ENCODE data around the gene MLLT10.
A peak's percentile ranks its signal among the peaks of the same experiment; 100 is the strongest.

Gene MLLT10

DNA sequence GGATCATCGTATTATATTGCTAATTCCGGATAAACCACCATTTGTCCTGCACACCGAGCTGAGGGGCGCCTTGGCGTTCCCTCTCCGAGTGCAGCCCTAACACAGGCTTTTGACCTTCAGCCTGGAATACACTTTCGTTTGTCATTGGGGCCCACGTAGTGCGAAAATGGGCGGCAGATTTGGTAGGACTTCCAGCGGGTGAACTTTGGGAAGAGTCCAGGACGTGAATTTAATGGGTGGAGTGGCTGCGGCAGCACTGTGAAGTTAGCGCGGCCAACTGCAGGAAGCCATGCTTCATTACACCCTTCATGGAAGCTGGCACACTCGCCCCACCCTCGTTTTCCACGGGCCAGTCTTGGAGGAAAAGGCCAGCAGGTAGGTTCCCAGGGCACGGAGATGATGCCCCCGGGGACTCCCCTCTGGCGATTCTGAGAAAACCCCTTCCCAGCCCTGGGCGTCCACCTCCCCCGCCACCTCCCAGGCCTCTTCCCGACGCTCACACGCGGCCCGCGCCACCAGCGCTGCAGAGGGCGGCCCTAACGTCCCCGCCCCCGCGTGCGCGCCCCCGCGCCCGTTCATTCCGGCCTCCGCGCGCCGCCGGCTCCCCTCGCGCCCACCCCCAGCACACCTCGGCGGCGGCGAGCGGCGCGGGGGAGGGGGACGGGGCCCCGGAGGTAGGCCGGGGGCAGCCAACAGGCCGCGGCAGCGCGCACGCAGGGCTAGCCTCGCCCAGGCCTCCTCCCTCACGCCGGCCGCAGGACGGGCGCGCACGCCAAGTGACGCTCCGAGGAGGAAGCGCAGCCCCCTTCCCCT lies at the start of gene MLLT10:
Gene MLLT10, plus strand, starts transcription at position 766 of the 813 bp plus-strand sequence. CDS start 413 bp downstream, outside the sequence.
- DNase-seq (ENCODE audit: low read depth in 1 of 2, low spot score in 1 of 2): peak; percentile 85 to 89

GRCh38 chr10:21487416-21488180 lies 46.4 kb upstream of the MLLT10 start:
- DNase-seq (ENCODE audit: low read depth in 1 of 2, low spot score in 1 of 2): no peak

- DNase-seq (ENCODE audit: low read depth in 1 of 2, low spot score in 1 of 2): no peak
Measured at GRCh38 chr10:21488246-21488956, 45.6 kb upstream of the MLLT10 start.

GRCh38 chr10:21488957-21489446 lies 45.0 kb upstream of the MLLT10 start:
- DNase-seq (ENCODE audit: low read depth in 1 of 2, low spot score in 1 of 2): no peak

DNA sequence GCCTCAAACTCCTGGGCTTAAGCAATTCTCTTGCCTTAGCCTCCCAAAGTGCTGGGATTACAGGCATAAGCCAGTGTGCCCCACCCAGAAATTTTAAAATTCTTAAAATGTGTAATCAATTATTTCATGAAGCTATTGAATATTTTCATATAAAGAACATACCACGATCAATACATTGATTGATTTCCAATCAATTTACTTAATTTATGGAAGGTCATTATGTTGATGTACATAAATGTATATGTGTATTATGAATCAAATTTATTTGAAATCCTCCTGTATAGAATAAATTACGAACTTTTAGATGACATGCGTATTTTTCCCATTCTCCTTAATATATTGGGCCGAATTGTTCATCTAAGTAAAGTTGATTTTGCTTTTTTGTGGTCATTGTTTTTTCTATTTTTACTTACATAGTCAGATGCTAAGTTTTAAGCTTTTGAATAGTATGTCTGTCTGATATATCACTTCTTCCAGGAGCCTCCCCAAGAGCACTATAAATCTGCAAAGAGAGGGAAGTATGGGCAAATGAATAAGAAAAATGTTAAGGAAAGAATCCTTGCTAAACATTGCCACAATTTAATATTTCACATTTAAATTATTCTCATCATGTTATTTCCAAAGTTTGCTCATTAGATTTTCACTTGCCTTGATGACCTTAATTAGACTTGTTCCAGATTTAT lies 43.9 kb upstream of the MLLT10 start:
- no peak for DNase-seq (ENCODE audit: low read depth in 1 of 2, low spot score in 1 of 2)

DNA sequence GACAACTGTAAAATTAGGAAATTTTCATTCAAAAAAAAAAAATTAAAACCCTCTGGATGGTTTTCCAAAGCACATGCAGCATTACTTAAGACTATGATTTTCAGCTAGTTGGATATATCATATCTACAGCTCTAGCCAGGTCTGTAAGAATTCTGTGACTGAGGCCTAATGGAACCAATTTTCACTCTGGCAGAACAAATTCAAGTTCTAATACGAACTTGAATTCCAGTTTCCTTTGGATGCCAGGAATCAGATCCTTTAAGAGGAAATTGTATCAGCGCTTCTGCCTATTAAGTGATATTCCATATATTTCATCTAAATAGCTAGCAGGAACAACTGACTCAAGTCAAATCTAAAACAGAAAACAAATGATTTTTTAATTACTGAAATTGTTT lies 43.3 kb upstream of the MLLT10 start:
- DNase-seq (ENCODE audit: low read depth in 1 of 2, low spot score in 1 of 2): no peak

DNA sequence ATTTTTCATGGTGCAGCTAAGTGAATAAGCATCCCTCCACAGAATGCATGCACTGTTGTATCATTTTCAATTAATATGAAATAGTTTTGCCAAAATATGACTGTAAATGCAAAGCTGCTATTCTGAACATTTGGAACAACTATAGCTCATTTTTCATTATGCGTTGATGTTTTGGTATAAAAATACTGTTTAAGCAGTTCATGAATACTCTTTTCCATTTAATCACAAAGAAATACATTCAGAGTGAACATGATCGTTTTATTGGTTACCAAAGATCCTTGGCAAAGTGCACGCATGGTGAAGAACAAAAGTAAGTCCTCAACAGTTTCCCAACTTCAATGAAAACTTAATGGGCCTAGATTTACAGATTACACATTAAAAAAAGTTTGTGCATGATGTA lies 41.6 kb upstream of the MLLT10 start:
- DNase-seq (ENCODE audit: low read depth in 1 of 2, low spot score in 1 of 2): no peak

DNA sequence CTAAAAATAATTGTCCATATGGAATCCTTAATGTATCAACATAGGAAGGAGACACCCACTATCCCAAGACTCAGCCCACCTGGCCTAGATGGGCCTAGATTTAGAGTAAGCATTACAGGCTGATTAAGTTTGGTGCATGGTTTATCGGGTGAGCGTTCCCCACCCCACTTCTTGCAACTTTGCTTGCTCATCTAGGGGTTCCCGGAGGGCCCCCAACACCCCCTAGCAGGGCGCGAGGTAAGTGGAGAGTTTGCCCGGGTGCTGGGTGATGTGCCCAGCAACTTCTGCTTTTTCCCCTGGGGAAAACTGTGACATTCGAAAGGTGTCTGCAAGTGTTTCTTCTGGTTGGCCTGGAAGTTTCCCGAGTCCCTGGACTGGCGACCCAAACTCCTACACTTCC lies 40.2 kb upstream of the MLLT10 start:
- DNase-seq (ENCODE audit: low read depth in 1 of 2, low spot score in 1 of 2): no peak

DNA sequence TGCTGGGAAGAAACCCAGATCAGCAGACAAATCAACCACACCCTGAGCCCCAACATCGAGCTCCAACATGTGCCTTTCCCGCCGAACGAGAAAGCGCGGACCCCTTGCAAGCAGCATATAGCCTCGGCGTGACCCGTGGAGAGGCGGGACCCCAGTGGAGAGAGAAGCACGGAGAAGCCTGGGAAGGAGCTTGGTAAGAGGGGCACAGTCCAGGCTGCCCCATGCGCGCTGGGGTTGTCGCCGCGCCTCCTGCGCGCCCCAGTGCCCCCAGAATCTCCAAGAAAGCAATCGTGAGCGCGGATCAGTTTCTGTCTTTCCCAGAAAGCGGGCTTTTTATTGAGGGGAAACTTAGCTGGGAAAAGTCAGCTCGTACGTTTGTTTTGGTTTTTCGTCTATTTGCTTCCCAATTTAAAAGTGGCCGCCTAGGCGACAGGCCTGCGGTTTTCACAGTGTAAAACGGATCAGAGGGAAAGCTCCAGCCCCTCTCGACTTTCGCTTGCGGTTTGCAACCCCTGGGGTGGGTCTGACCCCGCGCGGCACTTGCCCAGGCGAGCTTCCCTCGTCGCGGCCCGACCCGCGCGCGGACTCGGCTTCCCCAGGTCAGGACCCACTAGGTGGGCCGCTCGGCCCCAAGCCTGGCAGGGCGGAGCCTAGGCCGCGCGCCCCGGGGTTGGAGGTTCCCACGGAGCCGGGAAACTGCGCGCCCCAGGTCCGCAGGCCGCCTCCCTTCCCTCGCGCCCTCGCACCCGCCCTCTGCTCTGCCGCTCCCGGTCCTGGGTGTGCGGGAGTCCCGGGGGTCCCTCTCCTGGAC lies 39.6 kb upstream of the MLLT10 start:
- DNase-seq (ENCODE audit: low read depth in 1 of 2, low spot score in 1 of 2): no peak

GRCh38 chr10:21495002-21495751 lies 38.9 kb upstream of the MLLT10 start:
- no peak for DNase-seq (ENCODE audit: low read depth in 1 of 2, low spot score in 1 of 2)

DNA sequence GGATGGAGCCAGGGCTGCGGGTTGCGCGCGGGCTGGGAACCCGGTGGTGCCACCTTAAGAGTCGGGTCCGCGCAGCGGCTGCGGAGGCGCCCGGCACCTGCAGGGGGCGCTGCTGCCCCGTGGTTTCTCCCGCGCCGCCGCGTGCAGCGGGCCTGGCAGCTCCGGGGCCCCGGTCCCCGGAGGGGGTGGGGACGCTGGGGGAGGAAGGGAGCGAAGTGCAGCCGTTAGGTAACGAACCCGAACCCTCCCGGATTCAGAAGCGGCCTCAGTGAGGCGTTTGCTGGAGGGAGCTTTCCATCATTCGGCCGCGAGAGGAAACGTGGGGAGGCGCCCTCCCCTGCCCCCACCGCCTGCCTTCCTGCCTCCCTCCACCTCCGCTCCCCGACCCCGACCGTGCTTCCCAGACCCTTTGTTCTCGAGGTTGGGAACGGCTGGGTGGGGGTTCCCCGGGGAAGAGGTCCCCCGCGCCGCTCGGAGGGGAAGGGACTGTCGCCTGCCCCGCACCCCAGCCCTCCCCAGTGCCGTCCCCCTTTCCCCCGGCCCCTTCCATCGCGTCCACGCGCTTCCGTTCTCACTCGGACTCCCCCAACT lies 38.2 kb upstream of the MLLT10 start:
- DNase-seq (ENCODE audit: low read depth in 1 of 2, low spot score in 1 of 2): peak; percentile 79 to 88

- DNase-seq (ENCODE audit: low read depth in 1 of 2, low spot score in 1 of 2): peak; percentile 18 to 42
Measured at GRCh38 chr10:21496343-21497176, 37.5 kb upstream of the MLLT10 start.

DNA sequence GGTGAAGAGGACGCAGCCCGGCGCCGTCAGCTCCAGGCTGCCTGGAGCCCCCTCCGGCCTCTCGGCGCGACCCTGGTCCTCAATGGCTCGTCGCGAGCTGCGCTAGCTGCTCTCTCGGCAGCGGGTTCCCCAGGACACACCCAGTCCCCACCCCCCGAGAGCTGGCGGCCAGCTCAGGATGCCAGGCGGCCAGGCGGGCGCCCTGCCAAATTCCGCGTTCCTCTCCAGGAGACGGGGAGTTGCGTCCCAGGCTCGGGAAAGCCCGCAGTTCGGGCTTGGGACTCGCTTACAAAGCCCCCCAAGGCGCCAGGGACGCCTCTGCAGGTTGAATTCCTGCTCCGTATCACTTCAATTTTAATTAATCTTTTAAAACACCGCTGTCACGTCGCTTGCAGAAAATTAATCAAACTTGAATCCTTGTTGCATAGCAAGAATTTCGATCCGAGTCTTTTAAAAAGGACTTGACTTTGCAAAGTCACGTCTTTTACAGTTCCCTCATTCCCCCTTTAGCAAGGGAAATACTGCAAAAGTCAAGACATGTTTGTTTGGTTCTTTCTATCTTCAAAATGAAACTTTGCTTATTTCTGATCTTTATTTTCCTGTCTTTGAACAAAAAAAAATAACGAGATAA lies 36.7 kb upstream of the MLLT10 start:
- DNase-seq (ENCODE audit: low read depth in 1 of 2, low spot score in 1 of 2): no peak

GRCh38 chr10:21498377-21498776 lies 35.7 kb upstream of the MLLT10 start:
- DNase-seq (ENCODE audit: low read depth in 1 of 2, low spot score in 1 of 2): no peak

- no peak for DNase-seq (ENCODE audit: low read depth in 1 of 2, low spot score in 1 of 2)
Measured at GRCh38 chr10:21498986-21499385, 35.0 kb upstream of the MLLT10 start.

GRCh38 chr10:21499701-21500577 lies 34.1 kb upstream of the MLLT10 start:
- no peak for DNase-seq (ENCODE audit: low read depth in 1 of 2, low spot score in 1 of 2)

DNA sequence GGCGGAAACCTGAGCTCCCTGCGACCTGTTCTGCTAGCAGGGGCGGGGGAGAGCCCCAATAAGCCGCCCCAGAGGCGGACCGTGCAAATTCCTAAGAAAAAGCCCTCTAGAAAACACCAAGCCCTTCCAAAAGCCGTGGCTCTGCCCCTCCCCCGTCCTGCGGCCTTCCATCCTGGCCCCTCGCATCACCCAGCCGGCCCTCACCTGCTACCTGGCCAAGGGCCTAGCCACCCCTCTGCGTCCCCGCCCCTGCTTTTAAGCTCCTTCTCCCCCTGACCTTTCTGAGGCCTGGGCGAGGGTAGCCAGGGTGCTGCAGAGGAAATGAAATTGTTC lies 33.5 kb upstream of the MLLT10 start:
- DNase-seq (ENCODE audit: low read depth in 1 of 2, low spot score in 1 of 2): no peak

Data from stimulated activated CD4-positive, alpha-beta T cell treated with anti-CD3 and anti-CD28 coated beads, Interleukin-15, amount 100 ng/mL, for 1 hour (primary cell).